ENCODE measurements around the gene KCNK16.

Gene KCNK16

DNA sequence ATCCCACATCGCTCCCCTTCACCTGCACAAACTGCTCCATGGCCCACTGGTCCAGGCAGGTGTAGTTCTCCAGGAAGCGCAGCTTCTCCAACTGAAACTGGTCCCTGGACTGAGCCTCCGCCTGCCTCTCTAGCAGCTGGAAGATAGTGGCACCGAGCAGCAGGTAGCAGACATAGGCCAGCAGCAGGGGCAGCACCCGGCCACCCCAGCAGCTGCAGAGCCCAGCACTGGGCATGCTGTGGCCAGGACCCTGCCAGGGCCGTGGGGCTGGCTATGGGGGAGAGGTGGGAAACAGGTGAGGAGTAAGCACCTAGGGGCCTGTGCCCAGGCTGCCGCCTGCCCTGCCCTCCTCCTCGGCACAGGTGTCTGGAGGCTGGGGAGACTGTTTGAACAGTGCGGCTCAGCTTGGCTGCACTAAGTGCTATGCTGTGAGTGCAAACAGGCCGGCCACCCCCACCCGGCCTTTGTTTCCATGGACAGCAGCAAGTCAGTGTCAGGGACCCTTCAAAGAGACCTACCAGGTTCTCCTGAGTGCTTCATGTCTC is at the start of gene KCNK16:
Gene KCNK16, minus strand, starts transcription at position 397 of the 545 bp plus-strand sequence. Its CDS starts 162 bp downstream, at position 235.
- DNase-seq: no peak

DNA sequence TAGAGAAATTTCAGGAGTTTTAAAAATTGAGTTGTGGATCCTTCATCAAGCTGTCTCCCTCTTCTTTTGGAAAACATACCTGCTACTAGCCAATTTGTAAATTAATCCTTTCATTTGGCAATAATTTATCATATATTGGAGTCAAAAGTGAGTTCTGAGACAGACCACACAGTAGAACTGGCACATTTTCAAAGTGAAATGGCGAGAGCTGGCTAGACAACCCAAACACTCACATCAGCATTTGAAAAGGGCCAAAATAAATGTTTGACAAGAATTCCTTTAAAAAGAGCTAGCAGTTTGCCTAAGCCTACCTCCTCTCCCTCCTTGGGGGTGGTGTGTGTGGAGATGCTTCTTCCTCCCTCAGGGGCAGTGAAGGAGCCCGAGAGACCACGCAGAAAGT is 47.9 kb upstream of the KCNK16 start:
- no peak for DNase-seq

DNA sequence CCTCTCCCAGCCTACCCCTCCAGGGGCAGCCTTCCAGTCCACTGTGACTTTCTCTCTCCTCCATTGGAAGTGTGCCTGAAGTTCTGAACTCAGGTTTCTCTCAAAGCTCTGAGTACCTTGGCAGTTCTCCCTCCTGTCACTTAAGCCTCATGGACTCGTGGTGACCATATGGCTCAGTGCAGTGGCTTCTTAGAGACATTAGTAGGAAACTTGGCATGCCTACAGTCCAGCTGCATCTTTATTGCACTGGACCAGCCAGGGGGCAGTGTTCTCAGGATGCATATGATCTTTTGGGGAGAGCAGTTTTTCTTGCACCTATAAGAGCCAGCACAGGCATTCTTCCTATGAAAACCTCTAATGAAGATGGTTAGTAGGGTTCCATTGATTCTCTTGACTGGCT is 47.5 kb upstream of the KCNK16 start:
- DNase-seq: no peak

DNA sequence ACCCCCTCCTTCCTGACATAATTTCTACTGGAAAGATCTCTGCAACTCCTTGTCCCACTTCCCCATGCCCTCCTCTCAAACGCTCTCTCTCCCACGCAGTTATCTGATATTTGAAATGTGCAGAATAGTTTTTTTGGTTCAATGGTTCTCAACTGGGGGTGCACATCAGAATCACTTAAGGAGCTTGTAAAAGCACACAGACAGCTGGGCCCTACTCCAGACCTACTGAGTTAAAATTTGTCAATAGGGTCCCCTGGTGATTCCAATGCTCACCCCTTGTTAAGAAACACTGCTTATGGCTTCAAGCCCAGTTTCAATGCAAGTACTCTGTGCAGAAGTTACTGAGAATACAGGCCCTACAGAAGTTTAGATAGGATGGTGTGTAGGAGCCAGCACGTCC is 45.2 kb upstream of the KCNK16 start:
- DNase-seq: no peak

DNA sequence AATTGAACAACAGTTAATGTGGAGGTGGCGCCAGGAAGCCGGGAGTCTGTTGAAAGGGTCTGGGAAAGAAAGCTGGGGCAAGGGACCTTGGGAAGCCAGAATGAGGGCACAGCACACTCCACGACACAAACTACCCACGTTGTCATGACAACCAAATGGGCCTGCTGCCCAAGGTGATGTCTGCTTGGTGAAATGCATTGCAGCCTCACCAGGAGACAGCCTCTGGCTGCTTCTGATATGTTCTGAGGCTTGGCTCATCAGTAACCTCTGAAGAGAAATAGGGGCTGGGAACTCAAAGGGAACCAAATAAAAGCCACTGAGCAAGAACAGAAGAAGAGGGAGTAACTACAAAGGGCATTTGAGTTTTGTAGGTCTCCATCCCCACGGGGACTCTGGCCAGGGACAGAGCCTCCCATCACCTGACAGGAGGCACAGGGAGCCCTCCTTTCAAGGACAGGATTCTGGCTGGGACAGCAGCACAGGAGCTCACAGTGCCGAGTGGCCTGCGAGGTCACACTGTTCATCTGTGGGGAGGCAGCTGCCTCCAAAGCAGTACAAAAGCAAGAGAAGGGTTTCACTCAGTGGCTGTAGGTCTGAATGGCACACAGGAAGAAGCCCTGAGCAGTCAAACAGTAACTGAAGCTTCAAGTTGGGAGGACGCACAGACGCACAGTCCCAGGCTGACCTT is 44.6 kb upstream of the KCNK16 start:
- no peak for DNase-seq

DNA sequence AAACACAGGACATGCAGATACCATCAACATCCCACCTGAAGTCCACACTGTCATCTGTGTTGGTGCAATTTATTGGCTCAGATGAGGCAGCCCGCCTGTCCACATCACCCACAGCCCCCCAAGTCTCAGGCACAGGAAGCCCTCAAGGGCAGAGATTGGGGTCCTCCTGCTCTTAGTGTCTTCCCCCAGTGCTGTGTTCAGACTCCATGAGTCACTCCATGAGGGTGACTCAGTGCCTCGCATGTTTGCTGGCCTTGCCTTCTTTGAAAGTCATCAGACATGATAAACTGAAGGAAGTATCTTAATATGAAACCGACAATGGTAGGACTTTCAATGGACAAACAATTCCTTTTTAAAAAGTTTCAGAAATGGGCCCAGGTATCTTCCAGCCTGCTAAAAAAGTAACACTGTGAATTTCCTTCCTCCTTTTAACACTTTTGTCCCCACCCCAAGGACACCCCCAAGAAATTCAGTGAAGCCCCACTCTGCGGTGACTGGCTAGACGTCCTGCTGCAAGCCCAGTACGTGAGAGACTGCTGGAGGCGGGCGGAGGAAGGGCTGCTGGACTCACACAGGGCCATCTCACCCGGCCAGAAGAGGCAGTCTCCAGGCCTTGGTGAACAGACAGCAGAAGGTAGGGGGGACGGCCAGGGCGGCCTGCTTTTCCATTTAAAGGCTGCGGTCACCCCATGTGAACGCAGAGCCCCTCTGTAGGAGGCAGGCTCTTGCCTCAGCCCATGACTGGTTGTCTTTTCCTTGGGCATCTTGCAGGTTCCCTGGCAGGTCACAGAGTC is 43.0 kb upstream of the KCNK16 start:
- no peak for DNase-seq

DNA sequence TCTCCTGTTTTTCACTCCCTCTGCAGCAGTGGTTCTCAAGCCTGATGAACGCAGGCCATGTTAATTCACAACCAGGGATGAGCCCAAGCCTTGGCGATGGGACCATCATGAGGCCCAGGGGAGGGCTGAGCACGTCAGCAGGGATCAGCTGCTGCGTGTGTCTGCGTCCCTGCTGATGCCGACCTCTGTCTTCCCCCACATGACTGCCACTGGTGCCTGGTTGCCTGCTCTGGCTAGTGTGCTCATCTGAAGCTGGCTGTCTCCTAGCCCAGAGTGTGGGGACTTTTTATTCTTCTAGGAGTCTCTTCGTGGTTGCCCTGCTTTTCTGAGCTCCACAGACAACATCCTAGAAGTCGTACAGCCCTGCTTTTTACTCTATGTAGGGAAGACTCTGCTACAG is 40.8 kb upstream of the KCNK16 start:
- DNase-seq: no peak

DNA sequence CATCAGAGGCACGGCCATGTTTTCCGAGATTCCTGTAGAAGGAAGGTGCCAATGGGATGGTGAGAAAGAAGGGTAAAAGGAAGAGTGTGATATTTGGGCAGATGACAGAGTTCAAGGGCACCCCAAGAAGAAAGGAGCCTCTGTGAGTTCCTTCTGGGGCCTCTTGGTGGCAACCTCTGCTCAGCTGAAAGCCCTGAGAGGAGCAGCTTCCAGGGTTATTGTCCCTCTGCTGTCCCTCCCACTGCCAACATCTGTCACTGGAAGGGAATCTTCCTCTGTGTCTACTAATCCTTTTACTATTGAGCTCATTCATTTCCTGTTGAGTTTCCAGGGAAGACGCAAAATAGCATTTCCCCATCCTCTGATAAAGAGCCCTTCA is 40.0 kb upstream of the KCNK16 start:
- no peak for DNase-seq

DNA sequence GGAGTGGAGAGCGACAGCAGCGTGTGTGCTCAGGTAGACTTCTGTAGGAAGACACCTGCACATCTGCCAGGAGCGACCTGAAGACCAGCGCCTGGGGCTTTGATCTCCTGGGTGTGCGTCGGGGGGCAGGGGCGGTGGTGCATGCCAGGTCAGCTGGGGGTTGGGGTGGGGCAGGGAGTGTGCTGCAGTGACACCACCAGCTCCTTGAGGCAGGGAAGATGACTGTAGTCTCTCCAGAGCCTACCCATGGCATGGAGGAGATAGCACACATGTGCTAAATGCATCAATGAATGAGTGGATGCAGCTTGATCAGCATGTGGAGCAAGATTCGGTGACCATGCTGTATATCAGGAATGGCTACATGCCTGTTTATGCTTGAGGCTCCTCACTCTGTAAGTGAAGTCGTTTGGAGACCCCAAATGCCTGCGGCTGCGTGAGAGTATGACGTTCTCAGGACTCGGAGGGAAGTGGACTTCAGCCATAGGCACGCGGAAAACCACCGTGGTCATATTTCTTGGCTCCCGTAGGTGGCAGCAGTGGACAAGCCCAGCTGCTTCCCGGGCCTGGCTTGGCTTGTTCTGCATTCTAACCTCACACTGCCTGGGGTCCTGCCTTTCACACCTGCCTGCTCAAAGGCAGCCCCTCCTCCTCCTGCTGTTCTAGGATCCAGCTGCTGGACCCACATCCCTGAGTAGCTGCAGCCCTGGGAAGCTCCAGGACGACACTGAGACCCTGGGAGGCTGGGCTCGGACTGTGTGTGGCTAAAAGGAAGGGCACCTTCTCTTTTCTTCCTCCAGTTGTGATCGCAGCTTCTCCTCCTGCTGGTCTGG is 39.4 kb upstream of the KCNK16 start:
- peak; percentile 27 for DNase-seq

DNA sequence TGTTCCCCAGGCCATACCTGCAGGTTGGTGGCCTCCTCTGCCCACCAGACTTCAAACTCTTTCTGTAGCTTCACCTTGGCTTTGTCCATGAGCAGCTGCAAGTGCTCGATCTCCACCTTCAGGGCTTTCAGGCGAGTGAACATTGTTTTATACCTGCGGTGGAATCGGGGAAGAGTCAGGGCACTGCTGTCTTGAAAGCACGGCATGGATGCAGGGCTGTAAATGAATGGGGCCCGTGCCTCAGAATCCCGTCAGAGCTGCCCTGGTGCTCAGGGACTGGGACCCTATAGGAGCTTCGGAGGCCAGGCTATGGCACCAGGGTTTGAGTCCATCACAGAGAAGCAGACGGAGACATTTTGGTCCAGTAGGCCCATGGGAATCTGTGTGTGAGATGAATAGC is 37.9 kb upstream of the KCNK16 start:
- no peak for DNase-seq

DNA sequence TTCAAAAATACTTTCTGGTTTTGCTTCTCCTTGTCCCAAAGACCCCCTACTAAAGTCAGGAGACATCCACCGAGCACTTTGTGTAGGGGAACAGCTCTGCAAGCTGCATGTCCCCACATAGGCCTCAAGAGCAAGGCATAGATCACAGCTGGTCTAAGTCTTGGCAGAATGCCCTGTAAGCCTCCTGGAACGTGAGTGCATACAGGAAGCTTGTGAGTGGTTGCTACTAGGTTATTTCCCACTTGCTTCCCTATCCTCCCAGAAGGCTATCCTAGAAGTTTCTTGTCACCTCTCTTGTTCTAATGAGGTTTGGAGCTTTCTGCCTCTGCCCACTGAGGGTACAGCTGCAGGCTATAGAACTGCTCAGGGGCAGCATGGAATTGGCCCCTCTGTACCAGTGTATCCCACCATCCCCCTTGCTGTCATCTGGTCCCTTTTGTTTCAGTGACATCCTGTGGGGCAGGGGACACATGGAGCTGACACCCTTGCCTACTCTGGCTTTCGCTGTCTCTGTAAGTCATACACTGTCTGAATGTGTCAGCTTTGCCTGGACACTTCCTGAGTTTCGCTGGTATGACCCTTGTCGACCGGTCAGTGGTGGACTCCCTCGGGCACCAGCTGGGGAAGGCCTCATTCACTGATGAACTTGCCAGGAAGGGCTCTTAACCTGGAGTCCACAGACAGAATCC is 35.6 kb upstream of the KCNK16 start:
- DNase-seq: no peak

DNA sequence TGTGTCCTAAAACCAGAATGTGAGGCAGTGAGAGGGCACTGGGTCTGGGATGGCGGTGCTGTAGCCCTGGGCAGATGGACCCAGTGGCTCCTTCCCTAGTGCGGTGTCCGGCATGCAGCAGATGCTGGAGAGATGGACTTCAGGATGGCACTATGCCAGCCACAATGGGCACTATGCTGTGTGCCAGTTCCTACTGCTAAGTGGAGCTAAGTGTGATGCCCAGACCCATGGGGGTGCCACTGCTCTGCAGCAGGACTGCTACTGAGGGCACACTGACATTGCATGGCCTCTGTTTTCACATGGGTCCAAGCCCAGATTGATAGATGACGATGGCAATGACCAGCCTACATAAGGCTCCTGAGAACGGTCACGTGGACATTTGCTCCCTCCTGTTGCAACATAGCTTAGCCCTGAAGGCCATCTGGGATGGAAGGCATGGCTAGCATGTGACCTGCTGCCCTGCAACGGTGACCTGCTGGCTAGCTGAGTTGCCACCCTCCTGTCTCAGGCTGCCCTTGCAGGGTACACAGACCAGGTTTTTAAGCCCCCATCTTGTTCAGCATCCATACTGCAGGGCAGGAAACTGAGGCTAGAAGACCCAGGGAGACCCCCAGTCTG is 31.3 kb upstream of the KCNK16 start:
- DNase-seq: no peak

DNA sequence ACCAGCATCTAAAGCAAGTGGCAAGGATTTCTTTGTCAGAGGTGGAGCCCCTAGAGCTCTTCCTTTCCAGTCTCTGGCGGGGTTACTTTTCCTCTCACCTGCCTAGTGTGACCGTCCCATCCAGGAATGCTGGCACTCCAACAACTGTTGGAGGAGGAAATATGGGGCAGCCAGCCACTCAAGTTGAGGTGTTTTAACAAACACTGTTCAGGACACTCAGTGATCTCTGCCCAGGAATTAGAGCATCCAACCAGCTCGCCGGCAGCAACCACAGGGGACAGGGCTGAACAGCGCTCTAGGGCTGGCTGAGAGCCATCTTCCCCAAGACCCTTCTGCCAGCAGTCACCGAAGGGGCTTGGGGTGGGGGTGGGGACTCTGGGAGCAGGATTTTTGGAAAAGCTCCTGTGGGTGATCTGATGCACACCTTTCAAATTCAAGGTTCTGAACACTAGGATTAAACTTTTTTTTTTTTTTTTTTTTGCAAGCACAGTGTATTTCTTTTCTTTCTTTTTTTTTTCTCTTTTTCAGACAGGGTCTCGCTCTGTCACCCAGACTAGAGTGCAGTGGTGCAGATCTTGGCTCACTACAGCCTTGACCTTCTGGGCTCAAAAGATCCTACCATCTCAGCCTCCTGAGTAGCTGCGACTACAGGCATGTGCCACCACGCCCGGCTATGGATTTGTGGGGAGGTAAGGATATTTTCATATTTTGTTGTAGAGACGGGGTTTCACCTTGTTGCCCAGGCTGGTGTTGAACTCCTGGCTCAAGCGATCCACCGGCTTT is 28.4 kb upstream of the KCNK16 start:
- no peak for DNase-seq

DNA sequence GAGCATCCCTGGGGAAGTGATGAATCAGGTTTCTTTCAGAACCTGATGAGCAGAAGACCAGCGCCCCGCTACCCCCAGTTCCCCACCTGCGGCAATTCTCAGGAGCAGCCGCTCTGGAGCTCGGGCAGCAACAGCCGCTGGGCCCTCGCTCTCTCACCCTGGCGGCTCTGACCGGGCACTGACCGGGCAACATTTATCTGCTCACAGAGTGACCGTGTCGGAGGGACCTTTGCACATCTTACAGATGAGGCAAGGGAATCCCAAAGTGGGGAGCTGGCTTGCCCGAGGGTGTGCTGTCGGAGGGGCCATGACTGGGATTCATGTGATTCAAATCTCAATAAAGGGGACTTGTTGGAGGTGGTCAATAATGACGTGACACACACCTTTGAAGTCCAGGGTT is 26.2 kb upstream of the KCNK16 start:
- DNase-seq: no peak

DNA sequence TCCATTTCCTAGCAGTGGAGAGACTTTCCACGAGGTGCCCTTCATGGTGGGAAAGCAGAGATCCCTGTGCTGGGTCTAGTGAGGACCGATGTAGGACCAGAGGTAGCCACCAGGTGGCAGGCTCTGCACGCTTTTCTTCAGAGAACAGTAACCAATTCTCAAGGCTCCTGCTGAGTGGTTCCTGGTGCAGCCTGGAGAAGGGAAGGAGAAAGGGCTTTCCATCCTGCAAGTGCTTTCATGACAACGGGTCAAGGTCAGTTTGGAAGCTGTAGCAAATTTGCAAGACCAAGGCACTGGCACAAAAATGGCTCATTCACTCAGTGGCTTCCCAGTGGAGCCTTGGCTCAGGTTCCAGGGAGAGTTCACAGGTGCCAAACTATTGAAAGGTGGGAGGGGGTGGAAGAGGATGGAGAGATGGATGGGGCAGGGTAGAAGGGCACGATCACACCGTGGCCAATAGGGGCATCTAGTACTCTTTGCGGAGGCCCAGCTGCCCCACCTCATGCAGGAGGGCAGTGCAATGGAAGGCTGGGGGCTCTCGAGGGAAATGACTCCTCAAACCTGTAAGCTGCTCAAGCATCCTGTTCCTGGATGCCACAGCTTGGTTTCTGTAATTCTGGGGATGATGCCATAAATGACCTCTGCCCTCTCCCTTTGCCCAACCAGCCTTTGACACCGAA is 25.5 kb upstream of the KCNK16 start:
- peak; percentile 46 for DNase-seq

DNA sequence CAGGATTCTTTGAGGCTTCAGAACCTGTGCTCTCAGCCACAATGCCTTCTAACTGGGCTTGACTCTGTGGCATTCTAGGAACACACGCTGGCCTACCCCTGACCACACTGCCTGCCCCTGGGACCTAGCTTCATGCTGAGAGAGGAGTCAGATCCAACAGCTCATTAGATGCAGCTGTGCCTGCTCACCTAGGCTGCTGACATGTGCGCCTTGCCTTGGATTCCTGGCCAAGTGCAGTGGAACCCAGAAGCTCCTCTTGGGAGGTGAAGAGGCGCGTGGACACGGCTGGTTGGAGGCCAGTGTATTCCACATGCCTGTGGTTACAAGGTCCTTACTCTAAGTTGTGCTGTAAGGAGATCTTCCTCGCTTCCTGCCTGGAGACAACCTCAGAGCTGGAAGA is 24.7 kb upstream of the KCNK16 start:
- no peak for DNase-seq

DNA sequence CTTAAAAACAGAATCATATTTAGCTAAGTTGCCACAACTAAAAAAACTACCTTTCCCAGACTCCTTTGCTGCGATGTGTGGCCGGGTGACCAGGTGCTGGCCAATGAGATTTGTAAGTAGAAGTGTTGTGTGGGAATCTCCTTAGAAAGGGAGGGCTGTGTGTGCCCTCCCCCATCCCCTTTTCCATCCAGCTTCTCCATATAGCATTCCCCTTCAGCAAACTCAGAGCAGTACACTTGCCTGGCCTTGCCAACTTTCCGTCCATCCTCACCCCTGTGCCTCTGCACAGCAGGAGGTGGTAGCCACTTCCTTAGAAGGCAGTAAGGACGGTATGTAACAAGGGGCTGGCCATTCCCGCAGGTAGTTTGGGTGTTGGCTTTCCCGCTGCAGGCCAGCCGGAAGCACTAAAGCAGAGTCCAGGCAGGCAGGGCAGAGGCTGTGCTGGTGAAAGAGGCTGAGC is 22.3 kb upstream of the KCNK16 start:
- DNase-seq: no peak

DNA sequence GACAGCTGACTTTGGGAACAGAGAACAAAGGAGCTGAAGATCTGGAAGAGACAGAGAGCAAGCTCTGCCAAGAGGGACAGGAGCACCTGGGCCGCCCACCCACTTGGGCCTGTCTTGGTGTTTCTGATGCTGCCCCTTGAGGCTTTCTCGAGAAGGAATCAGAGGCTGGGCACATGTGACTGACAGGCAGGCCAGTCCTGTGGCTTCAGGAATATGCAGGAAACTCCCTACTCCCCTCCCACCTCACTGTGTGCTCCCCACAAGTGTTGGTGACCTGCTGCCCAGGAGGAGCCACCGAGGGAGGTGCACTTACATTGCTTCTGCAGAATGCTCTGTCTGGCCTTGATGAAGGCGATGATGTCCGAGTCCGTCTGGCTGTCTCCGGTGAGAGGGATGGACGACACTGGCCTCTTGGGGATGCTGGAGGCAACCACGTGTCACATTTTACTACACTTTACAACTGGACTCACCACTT is 20.9 kb upstream of the KCNK16 start:
- DNase-seq: no peak

DNA sequence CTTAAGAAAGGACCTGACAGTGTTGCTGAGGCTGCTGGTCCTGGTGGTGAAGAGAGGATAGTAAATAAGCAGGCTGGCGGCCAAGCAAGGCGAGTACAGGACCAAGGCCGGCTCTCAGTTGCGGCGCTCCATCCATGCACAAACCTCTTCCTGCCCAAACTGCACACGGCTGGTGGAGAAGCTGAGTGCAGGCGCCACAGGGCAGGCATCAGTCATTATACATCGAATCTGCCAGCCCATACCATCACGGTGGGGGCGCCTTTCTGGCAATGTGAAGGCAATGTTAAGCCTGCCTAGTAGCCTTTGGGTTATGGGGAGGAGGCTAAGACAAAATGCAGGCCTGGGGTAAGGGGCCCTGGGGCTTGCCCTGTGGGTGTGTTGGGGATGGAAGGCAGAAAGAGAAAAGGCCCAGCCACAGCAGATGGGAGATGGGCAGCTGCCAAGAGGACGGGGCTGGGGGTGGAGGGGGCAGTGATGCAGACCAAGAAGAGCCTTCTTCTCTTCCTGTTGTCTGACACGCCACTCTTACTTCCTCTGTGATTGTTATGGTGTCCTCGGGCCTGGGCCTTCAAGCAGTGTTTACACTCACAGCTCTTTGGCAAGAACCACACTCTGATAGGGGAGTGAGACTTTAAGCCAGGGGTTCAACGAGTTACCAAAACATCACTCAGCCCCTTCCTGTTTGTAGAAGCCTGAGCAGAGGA is 20.3 kb upstream of the KCNK16 start:
- no peak for DNase-seq

DNA sequence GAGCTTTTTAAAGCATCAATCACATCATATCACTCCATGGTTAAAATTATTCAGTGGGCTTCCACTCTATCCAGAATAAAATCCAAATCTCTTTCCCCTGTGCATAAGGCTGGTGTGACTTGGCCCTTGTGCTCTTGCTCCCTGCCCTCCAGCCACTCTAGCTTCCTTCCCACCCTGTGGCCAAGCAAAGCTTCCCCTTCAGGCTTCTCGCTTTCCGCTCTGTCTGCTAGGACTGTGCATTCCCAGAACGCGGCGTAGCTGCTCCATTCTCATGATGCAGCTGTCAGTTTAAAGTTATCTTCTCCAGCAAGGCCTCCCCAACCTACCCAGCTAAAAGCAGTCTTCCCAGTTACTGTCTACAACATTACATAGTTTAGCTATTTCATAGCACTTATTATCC is 19.4 kb upstream of the KCNK16 start:
- no peak for DNase-seq

Measured in CD4-positive, alpha-beta T cell treated with Interleukin-10 for 1 hour (primary cell).